Adrenal gland (tissue), 5 donors: ENCODE measurements around the gene MLYCD.

Experiments
- POLR2A ChIP-seq, 2 donors: fragments of 450-650 bp; IDR thresholded peaks; one replicate each; pipeline ENCODE4 v1.6.1; 2017; ENCODE audit warnings: antibody characterized with exemption in 2 of 2, mild to moderate bottlenecking in 2 of 2, moderate library complexity in 1 of 2
- TF ChIP-seq, protein P1 (sequence below), 6 experiments: fragments of 450-650 bp in 4 of 6; fragments of 200-600 bp in 2 of 6; sonication (generic) in 1 of 6; IDR thresholded peaks; 1 replicate in 5 of 6; 2 replicates in 1 of 6; pipeline versions ENCODE4 v1.5.1 to v1.8.0; 2016 to 2021; ENCODE audit warnings: antibody characterized with exemption in 6 of 6, mild to moderate bottlenecking in 2 of 6, moderate library complexity in 1 of 6
- donor health status: DM: no; HTN: no; CAD: no.

DNA sequence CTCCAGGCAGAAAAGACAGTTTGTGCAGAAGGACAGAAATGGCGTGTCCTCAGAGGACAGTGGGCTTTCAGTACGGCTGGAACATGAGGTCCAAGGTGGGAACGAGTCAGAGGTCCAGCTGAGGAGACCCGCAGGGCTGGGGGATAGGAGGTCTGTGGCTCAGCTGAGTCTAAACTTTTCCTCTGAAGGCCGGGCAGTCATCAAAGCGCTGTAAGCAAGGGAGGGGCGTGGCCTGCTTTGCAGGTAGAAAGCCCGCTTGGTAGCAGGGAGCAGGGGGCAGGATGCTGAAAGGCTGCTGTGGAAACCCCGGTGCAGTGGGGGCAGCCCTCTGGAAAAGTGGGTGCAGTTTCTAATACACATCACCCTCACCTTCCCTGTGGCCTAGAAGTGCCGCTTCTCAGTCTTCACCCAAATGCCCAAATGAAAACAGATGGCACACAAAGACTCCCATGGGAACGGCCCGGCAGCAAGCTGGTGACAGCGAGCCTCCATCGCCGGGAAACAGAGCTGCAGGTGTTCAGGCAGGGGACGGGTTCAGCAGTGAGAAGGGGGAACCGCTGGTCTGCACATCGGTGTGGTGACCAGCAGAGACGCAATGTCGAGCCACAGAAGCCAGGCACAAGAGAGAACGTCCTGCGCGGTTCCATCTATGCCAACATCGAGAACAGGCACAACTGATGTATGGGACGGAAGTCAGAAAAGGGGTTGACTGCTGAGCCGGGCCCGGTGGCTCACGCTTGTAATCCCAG, 41.9 kb downstream of the MLYCD start:
- no peak for TF ChIP-seq POLR2A (IDR thresholded peaks at IDR 0.05)
- TF ChIP-seq, protein P1, sequence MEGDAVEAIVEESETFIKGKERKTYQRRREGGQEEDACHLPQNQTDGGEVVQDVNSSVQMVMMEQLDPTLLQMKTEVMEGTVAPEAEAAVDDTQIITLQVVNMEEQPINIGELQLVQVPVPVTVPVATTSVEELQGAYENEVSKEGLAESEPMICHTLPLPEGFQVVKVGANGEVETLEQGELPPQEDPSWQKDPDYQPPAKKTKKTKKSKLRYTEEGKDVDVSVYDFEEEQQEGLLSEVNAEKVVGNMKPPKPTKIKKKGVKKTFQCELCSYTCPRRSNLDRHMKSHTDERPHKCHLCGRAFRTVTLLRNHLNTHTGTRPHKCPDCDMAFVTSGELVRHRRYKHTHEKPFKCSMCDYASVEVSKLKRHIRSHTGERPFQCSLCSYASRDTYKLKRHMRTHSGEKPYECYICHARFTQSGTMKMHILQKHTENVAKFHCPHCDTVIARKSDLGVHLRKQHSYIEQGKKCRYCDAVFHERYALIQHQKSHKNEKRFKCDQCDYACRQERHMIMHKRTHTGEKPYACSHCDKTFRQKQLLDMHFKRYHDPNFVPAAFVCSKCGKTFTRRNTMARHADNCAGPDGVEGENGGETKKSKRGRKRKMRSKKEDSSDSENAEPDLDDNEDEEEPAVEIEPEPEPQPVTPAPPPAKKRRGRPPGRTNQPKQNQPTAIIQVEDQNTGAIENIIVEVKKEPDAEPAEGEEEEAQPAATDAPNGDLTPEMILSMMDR (IDR thresholded peaks at IDR 0.05) = no peak
